H1 (cell line): Measurements from ENCODE around the gene DIDO1. TPM values are rescaled to one million over a fixed set of nuclear protein-coding genes. Genes with fewer than 3 reads are reported as not detected.

ENCODE experiments used
- CBX8 ChIP-seq: fragments of 300-800, 300-1000 bp; sonication (generic); IDR thresholded peaks from 2 replicates; pipeline ENCODE4 v1.7.1; 2016; ENCODE audit warnings: low read depth, low read length, borderline replicate concordance
- CHD7 ChIP-seq: fragments of 300-600 bp; sonication (generic); IDR thresholded peaks from 2 replicates; pipeline ENCODE4 v1.7.1; 2012; ENCODE audit warnings: low read length, moderate library complexity, mild to moderate bottlenecking, inconsistent platforms; ENCODE audit not compliant: insufficient replicate concordance
- E2F6 ChIP-seq: IDR thresholded peaks from 2 replicates; pipeline ENCODE4 v1.6.1; 2012; ENCODE audit warnings: inconsistent platforms
- KDM4A ChIP-seq: IDR thresholded peaks from one replicate; pipeline ENCODE4 v1.7.1; 2012; ENCODE audit warnings: low read depth, mild to moderate bottlenecking, moderate library complexity, low read length, inconsistent platforms; ENCODE audit not compliant: severe bottlenecking
- NANOG ChIP-seq: IDR thresholded peaks from 2 replicates; pipeline ENCODE4 v1.6.1; 2011; ENCODE audit warnings: low read length, low read depth, mild to moderate bottlenecking, inconsistent platforms; ENCODE audit not compliant: insufficient read depth, poor library complexity, severe bottlenecking
- TCF12 ChIP-seq: IDR thresholded peaks from 2 replicates; pipeline ENCODE4 v1.6.1; 2011; ENCODE audit warnings: low read depth, mild to moderate bottlenecking, low read length
- USF2 ChIP-seq: IDR thresholded peaks from 2 replicates; pipeline ENCODE4 v1.6.1; 2011; ENCODE audit warnings: low read length, improper control_type of control experiment
- polyA plus RNA-seq, 7 experiments: library from polyadenylated mRNA; depleted of rRNA in 3 of 7; stranded (reverse) in 5 of 7; unstranded in 2 of 7; fragments of >200 nt in 5 of 7; fragments of 200-250 nt in 2 of 7; gene quantifications; 1 replicate in 5 of 7; 2 replicates in 1 of 7; 4 replicates in 1 of 7; pipeline versions ENCODE4 v1.2.1 to v1.2.3, GENCODE V29; 2011 to 2013; ENCODE audit warnings: missing spikeins in 2 of 7, mixed read lengths in 2 of 7
- total RNA-seq: library from RNA; stranded (reverse); fragmentation: NEBNext Ultra II Directional; extraction: Animal tissue kit (Norgen Biotek cat#: 25700); gene quantifications from 2 replicates; pipeline ENCODE4 v1.2.1, GENCODE V29; 2021

The DIDO1 gene
- total and polyA plus RNA-seq, 2 of the 8 experiments (the other 6 are each of a cell fraction or from before 2014, with no cell fraction given): 53.6 to 82.8 TPM

- TF ChIP-seq CHD7 (no peak), CBX8 (no peak), NANOG (no peak), E2F6 (no peak), USF2 (no peak), KDM4A (no peak), TCF12 (no peak)
These were observed 45.1 kb upstream of the DIDO1 start (continued) for GRCh38 chr20:62971211-62971949.
